OCI-LY3 (cell line): ENCODE measurements around the gene XPO6.
"Not testable (repeated sequence)": the region's sequence is repeated elsewhere in the genome, so short reads cannot be mapped to it uniquely, and the experiment has no call there.

Source experiments
- H2AFZ ChIP-seq: fragments of 200-600, 300-600 bp; shearing (Covaris generic); 2 replicates; pipeline ENCODE4 v1.6.0; 2014; ENCODE audit warnings: antibody characterized with exemption, low read depth, low read length
- H3K27ac ChIP-seq: fragments of 200-600, 300-600 bp; sonication (generic); 2 replicates; pipeline ENCODE4 v1.5.1; 2014; ENCODE audit warnings: mild to moderate bottlenecking, low read length, moderate library complexity, mixed read lengths
- H3K27me3 ChIP-seq: fragments of 200-600, 300-600 bp; sonication (generic); 2 replicates; pipeline ENCODE4 v1.6.1; 2014; ENCODE audit warnings: low read depth, low read length, mixed read lengths
- H3K36me3 ChIP-seq: fragments of 200-600, 300-600 bp; sonication (generic); replicated peaks from 2 replicates; pipeline ENCODE3; 2014; ENCODE audit warnings: low read depth, low read length, mixed read lengths
- H3K4me1 ChIP-seq: fragments of 300-600, 200-600 bp; sonication (generic); 2 replicates; pipeline ENCODE4 v1.6.1; 2014; ENCODE audit warnings: low read length, mixed read lengths
- H3K4me2 ChIP-seq: fragments of 200-600, 300-600 bp; sonication (generic); 2 replicates; pipeline ENCODE4 v1.6.1; 2014; ENCODE audit warnings: low read length, mixed read lengths
- H3K4me3 ChIP-seq: fragments of 300-600, 200-600 bp; sonication (generic); 2 replicates; pipeline ENCODE4 v1.5.1; 2014; ENCODE audit warnings: antibody characterized with exemption, mild to moderate bottlenecking, low read length, moderate library complexity
- H3K79me2 ChIP-seq: fragments of 300-600, 200-600 bp; shearing (Covaris generic); 2 replicates; pipeline ENCODE4 v1.6.1; 2014; ENCODE audit warnings: mild to moderate bottlenecking, low read length, mixed read lengths
- H3K9ac ChIP-seq: fragments of 300-600, 200-600 bp; shearing (Covaris generic); 2 replicates; pipeline ENCODE4 v1.6.0; 2014; ENCODE audit warnings: mild to moderate bottlenecking, low read length, moderate library complexity
- H3K9me3 ChIP-seq: fragments of 200-600, 300-600 bp; shearing (Covaris generic); 2 replicates; pipeline ENCODE4 v1.6.1; 2014; ENCODE audit warnings: low read length, mixed read lengths; ENCODE audit not compliant: insufficient read depth
- H4K20me1 ChIP-seq: fragments of 200-600, 300-600 bp; sonication (generic); 2 replicates; pipeline ENCODE4 v1.6.1; 2016; ENCODE audit warnings: low read length, mixed read lengths; ENCODE audit not compliant: insufficient read depth
- EZH2phosphoT487 ChIP-seq: fragments of 200-600 bp; shearing (Covaris generic); IDR thresholded peaks from 2 replicates; pipeline ENCODE4 v1.6.1; 2018; ENCODE audit warnings: antibody characterized with exemption, mixed run types, low read depth
- TF ChIP-seq, protein P1 (sequence below): fragments of 200-600, 300-600 bp; sonication (generic); IDR thresholded peaks from 2 replicates; pipeline ENCODE4 v1.5.1; 2014; ENCODE audit warnings: antibody characterized with exemption, low read length, low read depth

The XPO6 gene

DNA sequence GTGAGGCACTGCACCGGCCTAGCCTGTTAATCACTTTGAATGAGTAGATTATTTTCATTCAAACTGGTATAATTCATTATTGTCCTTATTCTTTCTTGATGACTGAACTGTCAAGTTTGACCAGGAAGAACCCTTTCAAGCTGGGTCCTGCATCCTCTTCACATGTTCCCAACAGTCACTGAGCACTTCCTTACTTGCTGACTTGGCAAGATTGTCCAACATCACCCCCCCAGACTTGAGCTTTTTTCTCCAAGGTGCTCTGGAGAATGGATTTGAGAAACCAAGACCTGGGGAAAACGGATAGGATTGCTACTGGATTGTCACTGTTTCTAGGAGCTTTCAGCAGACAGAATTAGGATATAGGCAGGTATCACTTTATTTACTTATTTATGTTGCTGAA is 93.1 kb downstream of the XPO6 start:
- no peaks in the 10 kb centered on the region for H3K4me1 ChIP-seq
- no peaks in the 10 kb centered on the region for H3K27me3 ChIP-seq
- no peak overlapping the region for H3K27ac ChIP-seq
- H4K20me1 ChIP-seq: no peaks in the 10 kb centered on the region
- H3K79me2 ChIP-seq: no peaks in the 10 kb centered on the region; the same call in 1 of the 2 replicates
- H2AFZ ChIP-seq: no peak overlapping the region
- TF ChIP-seq, protein P1, sequence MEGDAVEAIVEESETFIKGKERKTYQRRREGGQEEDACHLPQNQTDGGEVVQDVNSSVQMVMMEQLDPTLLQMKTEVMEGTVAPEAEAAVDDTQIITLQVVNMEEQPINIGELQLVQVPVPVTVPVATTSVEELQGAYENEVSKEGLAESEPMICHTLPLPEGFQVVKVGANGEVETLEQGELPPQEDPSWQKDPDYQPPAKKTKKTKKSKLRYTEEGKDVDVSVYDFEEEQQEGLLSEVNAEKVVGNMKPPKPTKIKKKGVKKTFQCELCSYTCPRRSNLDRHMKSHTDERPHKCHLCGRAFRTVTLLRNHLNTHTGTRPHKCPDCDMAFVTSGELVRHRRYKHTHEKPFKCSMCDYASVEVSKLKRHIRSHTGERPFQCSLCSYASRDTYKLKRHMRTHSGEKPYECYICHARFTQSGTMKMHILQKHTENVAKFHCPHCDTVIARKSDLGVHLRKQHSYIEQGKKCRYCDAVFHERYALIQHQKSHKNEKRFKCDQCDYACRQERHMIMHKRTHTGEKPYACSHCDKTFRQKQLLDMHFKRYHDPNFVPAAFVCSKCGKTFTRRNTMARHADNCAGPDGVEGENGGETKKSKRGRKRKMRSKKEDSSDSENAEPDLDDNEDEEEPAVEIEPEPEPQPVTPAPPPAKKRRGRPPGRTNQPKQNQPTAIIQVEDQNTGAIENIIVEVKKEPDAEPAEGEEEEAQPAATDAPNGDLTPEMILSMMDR: no peak
- TF ChIP-seq EZH2phosphoT487: no peak
- no peaks in the 10 kb centered on the region for H3K9me3 ChIP-seq
- no peak overlapping the region for H3K4me3 ChIP-seq
- H3K4me2 ChIP-seq: no peak overlapping the region
- no peak overlapping the region for H3K9ac ChIP-seq
- peaks cover 64% of the 10 kb centered on the region for H3K36me3 ChIP-seq

DNA sequence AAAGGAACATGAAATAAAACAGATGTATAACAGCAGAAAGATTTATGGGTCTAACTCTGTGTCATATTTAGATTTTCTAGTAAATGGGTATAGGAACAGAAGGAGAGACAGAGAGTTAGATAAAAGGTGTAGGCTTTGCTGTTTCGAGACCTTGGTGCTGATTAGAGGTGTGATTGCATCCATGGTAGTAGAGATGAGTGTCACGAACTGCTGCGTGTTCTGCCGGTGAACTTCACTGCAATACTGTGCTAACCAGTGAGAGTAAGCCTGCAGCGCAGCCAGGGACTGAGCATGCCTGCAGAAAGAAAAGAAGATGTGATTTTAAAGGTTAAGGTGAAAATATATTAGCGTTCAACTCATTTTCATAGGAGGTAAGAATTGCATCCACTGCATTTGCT is 94.6 kb downstream of the XPO6 start:
- Histone ChIP-seq H3K79me2 (no peaks in the 10 kb centered on the region; the same call in 1 of the 2 replicates), H3K27ac (no peak overlapping the region), H3K4me1 (no peaks in the 10 kb centered on the region), H3K27me3 (no peaks in the 10 kb centered on the region), H4K20me1 (no peaks in the 10 kb centered on the region), H2AFZ (no peak overlapping the region), H3K36me3 (peaks cover 70% of the 10 kb centered on the region), H3K9me3 (no peaks in the 10 kb centered on the region), H3K4me2 (no peak overlapping the region), H3K9ac (no peak overlapping the region), H3K4me3 (no peak overlapping the region)
- TF ChIP-seq EZH2phosphoT487: no peak
- TF ChIP-seq, protein P1: no peak

DNA sequence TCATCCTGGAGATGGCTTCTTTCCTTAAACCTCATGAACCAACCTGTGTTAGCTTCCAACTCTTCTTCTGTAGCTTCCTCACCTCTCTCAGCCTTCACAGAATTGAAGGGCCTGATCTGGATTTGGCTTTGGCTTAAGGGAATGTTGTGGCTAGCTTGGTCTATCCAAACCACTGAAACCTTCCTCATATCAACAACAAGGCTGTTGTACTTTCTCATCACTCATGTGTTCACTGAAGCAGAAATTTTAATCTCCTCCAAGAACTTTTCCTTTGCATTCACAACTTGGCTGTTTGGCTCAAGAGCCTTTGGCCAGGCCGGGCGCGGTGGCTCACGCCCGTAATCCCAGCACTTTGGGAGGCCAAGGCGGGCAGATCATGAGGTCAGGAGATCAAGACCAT is 95.9 kb downstream of the XPO6 start:
- not testable (repeated sequence) for H3K79me2 ChIP-seq, H3K27me3 ChIP-seq, H2AFZ ChIP-seq, H3K4me2 ChIP-seq, H3K4me3 ChIP-seq, H3K9ac ChIP-seq, H3K4me1 ChIP-seq, H4K20me1 ChIP-seq, H3K27ac ChIP-seq, H3K9me3 ChIP-seq
- peaks cover 68% of the 10 kb centered on the region for H3K36me3 ChIP-seq

DNA sequence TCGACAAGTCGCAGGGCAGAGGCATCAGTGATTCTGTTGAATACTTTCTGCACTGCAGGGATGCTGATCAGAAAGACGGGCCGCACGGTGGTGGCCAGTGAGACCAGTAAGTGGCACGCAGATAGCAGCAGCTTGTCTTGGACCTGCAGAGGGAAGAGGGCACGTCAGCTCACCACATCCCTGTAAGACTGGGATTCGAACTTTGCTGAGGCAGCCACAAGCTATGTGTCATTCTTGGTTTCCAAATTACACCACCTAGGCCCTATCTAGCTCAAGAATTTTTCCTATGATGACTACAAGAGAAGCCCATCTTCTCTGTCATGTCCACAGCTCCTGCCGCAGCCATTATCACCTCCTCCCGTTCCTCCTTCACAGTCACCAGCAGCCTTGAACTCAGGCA is 98.9 kb downstream of the XPO6 start:
- Histone ChIP-seq H3K4me1 (no peaks in the 10 kb centered on the region), H4K20me1 (peaks cover 6% of the 10 kb centered on the region; the same call in 1 of the 2 replicates), H3K27me3 (no peaks in the 10 kb centered on the region), H3K79me2 (peaks cover 23% of the 10 kb centered on the region), H3K36me3 (peaks cover 76% of the 10 kb centered on the region), H3K4me2 (no peak overlapping the region), H3K9ac (no peak overlapping the region), H3K27ac (no peak overlapping the region), H2AFZ (no peak overlapping the region), H3K9me3 (no peaks in the 10 kb centered on the region), H3K4me3 (no peak overlapping the region)
- TF ChIP-seq, protein P1: no peak
- TF ChIP-seq EZH2phosphoT487: no peak

DNA sequence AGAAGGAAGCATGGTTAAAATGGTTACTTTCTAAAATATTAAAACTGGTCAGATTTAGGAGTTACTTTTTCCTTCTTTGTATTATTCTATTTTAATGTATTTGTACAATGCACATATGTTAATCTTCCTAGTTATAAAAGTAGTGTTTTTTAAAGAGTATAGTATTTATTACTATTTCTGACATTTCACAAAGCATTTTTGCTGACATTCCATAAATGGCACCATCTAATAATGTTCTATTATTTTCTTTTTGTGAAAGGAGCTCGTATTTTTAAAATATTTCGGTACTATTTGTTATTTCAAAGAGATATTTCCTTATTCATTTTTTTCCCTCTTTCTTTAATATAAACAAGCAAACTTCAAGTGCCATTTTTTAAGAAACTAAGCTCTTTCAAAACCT is 100.8 kb downstream of the XPO6 start:
- Histone ChIP-seq H3K36me3 (peaks cover 80% of the 10 kb centered on the region), H3K4me1 (no peaks in the 10 kb centered on the region), H3K79me2 (peaks cover 23% of the 10 kb centered on the region), H3K27me3 (no peaks in the 10 kb centered on the region), H3K4me3 (no peak overlapping the region), H3K4me2 (no peak overlapping the region), H3K9ac (no peak overlapping the region), H3K27ac (no peak overlapping the region), H3K9me3 (no peaks in the 10 kb centered on the region), H4K20me1 (peaks cover 10% of the 10 kb centered on the region; the same call in 1 of the 2 replicates), H2AFZ (no peak overlapping the region)
- TF ChIP-seq, protein P1: no peak
- no peak for TF ChIP-seq EZH2phosphoT487
